HG02610 (cell line): ENCODE results near the gene S100PBP.
"Not testable (repeated sequence)": the region's sequence is repeated elsewhere in the genome, so short reads cannot be mapped to it uniquely, and the experiment has no call there.

Experiments
- ATAC-seq: cut with Tn5 transposase; IDR thresholded peaks from one replicate; pipeline ENCODE4 v1.9.1; 2021; ENCODE audit warnings: mild to moderate bottlenecking, moderate library complexity; ENCODE audit not compliant: unreplicated experiment

The S100PBP gene

GRCh38 chr1:32898958-32899357, 81.5 kb downstream of the S100PBP start:
- ATAC-seq: no peak

- no peak for ATAC-seq
These were observed 82.3 kb downstream of the S100PBP start for GRCh38 chr1:32899586-32900296.

GRCh38 chr1:32900371-32900955, 83.0 kb downstream of the S100PBP start:
- ATAC-seq: no peak

DNA sequence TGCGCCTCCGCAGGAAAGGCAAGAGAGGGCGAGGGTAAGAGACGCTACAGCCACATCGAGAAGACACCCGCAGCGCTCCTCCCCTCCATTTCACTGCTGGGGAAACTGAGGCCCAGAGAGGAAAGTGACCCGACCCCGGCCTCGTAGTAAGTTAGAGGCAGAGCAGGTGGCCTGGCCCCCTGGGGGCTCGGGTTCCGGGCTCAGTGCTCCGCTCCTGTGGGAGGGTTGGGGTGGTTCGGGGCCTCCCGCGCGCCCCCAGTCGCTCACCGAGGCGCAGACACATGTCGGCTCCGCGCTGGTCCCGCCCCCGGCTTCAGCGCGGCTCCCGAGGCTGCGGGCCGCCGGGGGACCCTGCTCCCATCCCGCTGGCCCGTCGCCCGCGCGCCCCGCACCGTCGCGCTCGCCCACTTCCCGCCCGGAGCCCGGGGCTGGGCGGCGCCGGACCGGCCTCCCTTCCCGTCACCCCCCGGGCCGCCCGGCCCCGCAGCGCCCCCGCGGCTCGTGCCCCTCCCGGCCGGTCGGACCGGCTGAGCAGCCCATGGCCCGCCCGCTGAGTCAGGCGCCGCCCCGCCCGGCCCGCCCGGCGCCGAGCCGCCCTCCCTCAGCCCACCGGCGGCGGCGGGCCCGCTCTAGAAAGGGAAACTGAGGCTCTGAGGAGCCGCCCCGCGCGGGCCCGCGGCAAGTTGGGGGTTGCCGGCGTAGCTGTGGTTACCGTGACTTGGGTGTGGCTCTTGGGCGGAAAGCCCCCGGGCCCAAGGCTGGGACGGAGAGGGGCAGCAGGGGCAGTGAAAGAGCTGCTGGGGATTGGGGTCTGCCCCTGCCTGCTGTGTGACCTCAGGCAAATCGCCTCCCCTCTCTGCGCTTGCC, 83.7 kb downstream of the S100PBP start, which contains the start of gene TMEM54:
Gene TMEM54, minus strand, starts transcription at position 434 of the 867 bp plus-strand sequence. Its CDS starts 151 bp downstream, at position 283.
- no peak for ATAC-seq

- ATAC-seq: no peak
These were observed 84.5 kb downstream of the S100PBP start for GRCh38 chr1:32901823-32902534.

DNA sequence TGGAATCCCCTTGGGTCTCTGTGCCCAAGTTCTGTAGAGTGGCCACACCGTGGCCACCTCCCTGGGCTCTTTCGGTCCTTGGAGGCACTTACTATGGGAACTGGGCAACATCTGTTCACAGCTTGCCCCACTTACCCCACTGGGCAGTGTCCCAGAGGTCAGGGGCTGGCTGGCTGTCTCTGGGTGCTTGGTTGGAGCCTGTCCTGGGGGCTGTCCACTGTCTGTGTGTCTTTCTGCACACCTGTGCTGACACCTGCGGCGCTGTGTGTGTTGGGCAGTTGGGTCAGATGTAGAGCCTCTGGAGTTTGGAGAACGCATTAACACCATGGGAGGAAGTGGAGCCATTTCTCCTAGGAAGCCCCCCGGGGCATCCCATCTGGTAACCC, 85.1 kb downstream of the S100PBP start:
- ATAC-seq: no peak

GRCh38 chr1:32903991-32904785, 86.7 kb downstream of the S100PBP start:
- ATAC-seq: no peak

DNA sequence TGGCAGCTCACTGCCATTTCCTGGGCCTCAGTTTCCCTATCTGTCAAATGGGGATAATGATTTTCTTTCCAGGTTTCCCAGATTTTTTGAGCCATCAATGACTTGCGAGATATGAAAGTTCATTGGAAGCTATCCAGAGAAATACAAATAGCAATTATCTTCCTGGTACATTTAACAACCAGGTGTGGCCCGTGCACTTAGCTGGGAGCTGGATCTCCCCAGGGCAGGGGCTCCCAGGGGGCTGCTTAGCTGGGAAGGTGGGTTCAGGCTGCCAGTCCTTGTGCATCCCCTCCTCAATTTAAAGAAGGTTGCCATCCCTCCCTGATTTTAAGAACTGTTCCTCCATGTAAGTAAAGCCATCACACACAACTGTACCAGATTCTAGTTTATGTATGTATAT, 87.3 kb downstream of the S100PBP start:
- no peak for ATAC-seq

GRCh38 chr1:32905588-32905987, 88.1 kb downstream of the S100PBP start:
- not testable (repeated sequence) for ATAC-seq

DNA sequence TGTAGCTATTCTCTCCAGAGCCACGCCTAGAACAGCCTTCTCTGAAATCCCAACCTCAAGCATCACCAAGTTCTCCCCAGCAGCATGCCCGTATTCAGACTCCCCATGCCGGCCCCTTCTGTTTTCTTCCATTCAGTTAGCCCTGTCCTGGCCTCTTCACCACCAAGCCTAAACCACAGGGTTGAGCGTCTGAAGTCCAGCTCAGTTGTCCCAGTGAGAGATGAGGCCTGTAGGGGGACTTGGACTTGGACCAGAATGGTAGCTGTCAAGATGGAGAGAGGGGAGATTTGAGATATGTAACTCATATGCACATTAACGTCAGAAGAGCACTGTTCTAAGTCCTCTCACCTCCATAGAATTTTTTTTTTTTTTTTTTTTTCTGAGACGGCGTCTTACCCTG, 89.2 kb downstream of the S100PBP start:
- ATAC-seq: no peak

GRCh38 chr1:32907435-32907834, 90.0 kb downstream of the S100PBP start:
- no peak for ATAC-seq
